HCT116 (cell line): Measurements from ENCODE around the gene AKT3. TPM values are rescaled to one million over a fixed set of nuclear protein-coding genes. Genes with fewer than 3 reads are reported as not detected.

ENCODE experiments used
- ATAC-seq: fragments of 200-7000 bp; cut with Tn5 transposase; 2 replicates; pipeline ENCODE4 v1.9.1; 2020; ENCODE audit warnings: mild to moderate bottlenecking, moderate library complexity
- BruUV-seq: library from RNA; stranded (reverse); fragments of 400-500 nt; replicated peaks from 2 replicates; lab custom pipeline; 2021; lab: Mats Ljungman, UMichigan
- CTCF ChIA-PET: fragments of 300-600 bp; sonication (Branson Sonifier 250); formaldehyde crosslinking; loops from one replicate; lab custom pipeline; 2021; ENCODE audit warnings: antibody characterized with exemption; lab: Charles Lee
- POLR2A ChIA-PET: fragments of 300-600, 350-600 bp; sonication (Branson Sonifier 250); formaldehyde crosslinking; loops from one replicate; lab custom pipeline; 2021; ENCODE audit warnings: antibody characterized with exemption; lab: Charles Lee
- RAD21 ChIA-PET, 2 experiments: fragments of 300-600 bp; sonication (Branson Sonifier 250); formaldehyde crosslinking; loops; one replicate each; lab custom pipeline; 2023; ENCODE audit warnings: low total read pairs in 2 of 2; ENCODE audit not compliant: uncharacterized antibody in 2 of 2, unreplicated experiment in 2 of 2, low non-redundant PET in 1 of 2; lab: Charles Lee
- DNase-seq: peaks from one replicate; pipeline ENCODE4 v3.0.0-alpha.2; 2010; ENCODE audit warnings: low read depth, low spot score
- H2AFZ ChIP-seq: fragments of 200-600 bp; shearing (Covaris generic), sonication (generic); 2 replicates; pipeline ENCODE4 v1.6.1; 2017; ENCODE audit warnings: low read depth, mixed run types, mixed read lengths, antibody characterized with exemption, low read length; ENCODE audit not compliant: poor library complexity, severe bottlenecking
- H3K27ac ChIP-seq: 2 replicates; pipeline ENCODE4 v1.5.1; 2012; ENCODE audit warnings: low read depth, low read length
- H3K27me3 ChIP-seq: fragments of 200-600 bp; sonication (generic); 2 replicates; pipeline ENCODE4 v1.6.1; 2016; ENCODE audit warnings: mixed run types, low read length, mixed read lengths; ENCODE audit not compliant: insufficient read depth
- H3K36me3 ChIP-seq, 2 experiments: fragments of 200-500 bp in 1 of 2; fragments of 200-600 bp in 1 of 2; sonication (Bioruptor generic) in 1 of 2; sonication (generic) in 1 of 2; 2 replicates each; pipeline versions ENCODE4 v1.5.1 to v1.6.1; 2014 to 2016; ENCODE audit warnings: low read length in 2 of 2, inconsistent platforms in 1 of 2, mixed read lengths in 1 of 2, mixed run types in 1 of 2; ENCODE audit not compliant: insufficient read depth in 2 of 2, control insufficient read depth in 1 of 2
- H3K4me1 ChIP-seq, 2 experiments: fragments of 200-600 bp in 1 of 2; sonication (generic) in 1 of 2; 2 replicates each; pipeline versions ENCODE4 v1.5.1 to v1.6.1; 2012 to 2017; ENCODE audit warnings: low read length in 2 of 2, inconsistent platforms in 1 of 2, mild to moderate bottlenecking in 1 of 2, mixed read lengths in 1 of 2, mixed run types in 1 of 2, moderate library complexity in 1 of 2; ENCODE audit not compliant: insufficient read depth in 2 of 2, control insufficient read depth in 1 of 2
- H3K4me2 ChIP-seq: fragments of 200-600 bp; sonication (generic); 2 replicates; pipeline ENCODE4 v1.6.1; 2017; ENCODE audit warnings: mixed run types, low read length, mixed read lengths
- H3K4me3 ChIP-seq, 2 experiments: fragments of 200-600 bp in 1 of 2; sonication (generic) in 1 of 2; replicated peaks in 1 of 2; 2 replicates each; pipeline ENCODE4 v1.5.1; 2011 to 2016; ENCODE audit warnings: low read length in 2 of 2, control low read depth in 1 of 2, low read depth in 1 of 2, mild to moderate bottlenecking in 1 of 2, mixed read lengths in 1 of 2, mixed run types in 1 of 2
- H3K79me2 ChIP-seq: fragments of 200-600 bp; sonication (generic); 2 replicates; pipeline ENCODE4 v1.6.1; 2017; ENCODE audit warnings: mild to moderate bottlenecking, mixed run types, low read length, moderate library complexity, mixed read lengths; ENCODE audit not compliant: insufficient read depth
- H3K9ac ChIP-seq: fragments of 200-600 bp; sonication (generic); 2 replicates; pipeline ENCODE4 v1.6.1; 2016; ENCODE audit warnings: low read length, mixed read lengths
- H3K9me2 ChIP-seq: fragments of 200-600 bp; sonication (generic), shearing (Covaris generic); 2 replicates; pipeline ENCODE4 v1.6.1; 2017; ENCODE audit warnings: mixed run types, mild to moderate bottlenecking, moderate library complexity; ENCODE audit not compliant: insufficient read depth
- H3K9me3 ChIP-seq, 2 experiments: fragments of 200-500 bp in 1 of 2; fragments of 200-600 bp in 1 of 2; sonication (Bioruptor generic) in 1 of 2; sonication (generic) in 1 of 2; 2 replicates each; pipeline ENCODE4 v1.6.1; 2014 to 2017; ENCODE audit warnings: low read length in 2 of 2, mixed read lengths in 2 of 2, inconsistent platforms in 1 of 2, low read depth in 1 of 2, mild to moderate bottlenecking in 1 of 2, mixed run types in 1 of 2, moderate library complexity in 1 of 2; ENCODE audit not compliant: control insufficient read depth in 1 of 2, insufficient read depth in 1 of 2
- H4K20me1 ChIP-seq: fragments of 200-600 bp; sonication (generic), shearing (Covaris generic); 2 replicates; pipeline ENCODE4 v1.6.1; 2017; ENCODE audit warnings: mixed run types, mild to moderate bottlenecking, moderate library complexity; ENCODE audit not compliant: insufficient read depth
- EGR1 ChIP-seq: IDR thresholded peaks from 2 replicates; pipeline ENCODE4 v1.6.1; 2012; ENCODE audit warnings: low read depth
- ELF1 ChIP-seq: IDR thresholded peaks from 2 replicates; pipeline ENCODE4 v1.6.1; 2012; ENCODE audit warnings: low read depth, borderline replicate concordance
- EZH2 ChIP-seq: fragments of 200-600 bp; sonication (generic); IDR thresholded peaks from 2 replicates; pipeline ENCODE4 v1.6.1; 2017; ENCODE audit warnings: antibody characterized with exemption, mixed run types
- EZH2phosphoT487 ChIP-seq: fragments of 200-600 bp; IDR thresholded peaks from 2 replicates; pipeline ENCODE4 v1.6.1; 2018; ENCODE audit warnings: antibody characterized with exemption, borderline replicate concordance
- JUND ChIP-seq: IDR thresholded peaks from 2 replicates; pipeline ENCODE4 v1.6.1; 2012
- YY1 ChIP-seq: IDR thresholded peaks from 2 replicates; pipeline ENCODE4 v1.6.1; 2011; ENCODE audit warnings: low read length, low read depth, moderate library complexity, mild to moderate bottlenecking; ENCODE audit not compliant: insufficient replicate concordance; ENCODE audit errors: extremely low read depth
- ZBTB33 ChIP-seq: IDR thresholded peaks from 2 replicates; pipeline ENCODE4 v1.6.1; 2011; ENCODE audit warnings: mild to moderate bottlenecking, low read length, moderate library complexity; ENCODE audit not compliant: insufficient replicate concordance; ENCODE audit errors: extremely low read depth
- ZFX ChIP-seq: fragments of 450-650 bp; IDR thresholded peaks from 2 replicates; pipeline ENCODE4 v1.6.1; 2017
- intact Hi-C: fragments of 100-400 bp; cut with micrococcal nuclease; formaldehyde crosslinking; loops from 2 replicates; pipeline ENCODE4 v1.10.0; 2022
- total RNA-seq: library from RNA; stranded (reverse); gene quantifications from one replicate; pipeline ENCODE4 v1.2.1, GENCODE V29; 2021; ENCODE audit not compliant: unreplicated experiment

Gene AKT3
- total RNA-seq, 1 experiment from 2014 or later = 0.49 TPM

GRCh38 chr1:243557866-243558265 lies 292.2 kb downstream of the AKT3 start:
- no peaks in the 10 kb centered on the region for H3K4me1 ChIP-seq
- H3K79me2 ChIP-seq = no peaks in the 10 kb centered on the region
- TF ChIP-seq JUND = no peak
- H3K9ac ChIP-seq = no peak overlapping the region
- no peak overlapping the region for H3K27ac ChIP-seq
- no peaks in the 10 kb centered on the region for H3K9me2 ChIP-seq
- no peak overlapping the region for H3K4me2 ChIP-seq
- no TSS peak for BruUV-seq
- no peaks in the 10 kb centered on the region for H4K20me1 ChIP-seq
- H3K36me3 ChIP-seq = no peaks in the 10 kb centered on the region
- ChIA-PET CTCF (no interaction called here), RAD21 (no interaction called here), POLR2A (no interaction called here)
- no peak for ATAC-seq
- H3K27me3 ChIP-seq = no peaks in the 10 kb centered on the region
- H2AFZ ChIP-seq = no peak overlapping the region
- intact Hi-C loops = no loop called here
- DNase-seq = no peak
- H3K4me3 ChIP-seq = no peak overlapping the region
- no peaks in the 10 kb centered on the region for H3K9me3 ChIP-seq

GRCh38 chr1:243554686-243555085 lies 295.4 kb downstream of the AKT3 start:
- Histone ChIP-seq H3K9ac (no peak overlapping the region), H3K36me3 (no peaks in the 10 kb centered on the region), H3K9me3 (no peaks in the 10 kb centered on the region), H3K79me2 (no peaks in the 10 kb centered on the region), H3K27ac (no peak overlapping the region), H3K4me3 (no peak overlapping the region), H3K27me3 (no peaks in the 10 kb centered on the region), H3K9me2 (no peaks in the 10 kb centered on the region), H3K4me1 (no peaks in the 10 kb centered on the region), H3K4me2 (no peak overlapping the region), H2AFZ (no peak overlapping the region), H4K20me1 (no peaks in the 10 kb centered on the region)
- ChIA-PET RAD21 (no interaction called here), POLR2A (no interaction called here), CTCF (no interaction called here)
- no peak for DNase-seq
- no peak for ATAC-seq
- intact Hi-C loops = no loop called here
- TF ChIP-seq YY1 = no peak
- TF ChIP-seq ZBTB33 = no peak
- no peak for TF ChIP-seq ZFX
- TF ChIP-seq EGR1 = no peak
- TF ChIP-seq JUND = no peak
- no peak for TF ChIP-seq EZH2phosphoT487
- no peak for TF ChIP-seq ELF1
- no peak for TF ChIP-seq EZH2
- no TSS peak for BruUV-seq
